ENCODE data around the gene MYLK. TPM values are rescaled to one million over a fixed set of nuclear protein-coding genes. Genes with fewer than 3 reads are reported as not detected.

MYLK gene
- polyA plus RNA-seq, 6 donors from 2014 or later, result 0.93 to 5.7 (median 2.1) TPM

DNA sequence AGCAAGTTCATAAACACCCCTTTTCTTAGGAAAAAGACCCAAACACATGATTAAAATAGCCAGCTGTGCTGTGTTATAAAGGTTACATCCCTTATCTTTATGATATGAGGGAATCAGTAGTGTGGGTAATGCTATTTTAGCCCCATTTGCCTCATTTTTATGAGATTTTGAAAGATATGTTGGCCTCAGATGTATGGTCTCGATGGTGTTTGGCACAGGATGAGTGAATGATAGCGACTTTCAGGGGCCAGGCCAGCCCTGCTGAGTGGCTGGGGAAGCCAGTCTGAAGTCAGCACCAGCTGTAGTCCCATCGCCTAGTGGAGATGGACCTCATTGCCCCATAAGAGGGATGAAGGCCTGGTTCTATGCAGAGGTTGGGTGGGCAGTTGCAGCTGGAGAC lies 194.3 kb downstream of the MYLK start:
- Mint-ChIP-seq H3K4me3 (no peak overlapping the region), H3K27ac (peak overlapping the region in 1 of 6 donors; percentile 29), H3K36me3 (no peaks in the 10 kb centered on the region), H3K9me3 (no peaks in the 10 kb centered on the region), H3K4me1 (peaks cover 0 to 10% (median 0%) of the 10 kb centered on the region in 3 donors), H3K27me3 (no peaks in the 10 kb centered on the region)
- no peak for ATAC-seq (ENCODE audit: low read depth in 2 of 2)
- no peak for DNase-seq

DNA sequence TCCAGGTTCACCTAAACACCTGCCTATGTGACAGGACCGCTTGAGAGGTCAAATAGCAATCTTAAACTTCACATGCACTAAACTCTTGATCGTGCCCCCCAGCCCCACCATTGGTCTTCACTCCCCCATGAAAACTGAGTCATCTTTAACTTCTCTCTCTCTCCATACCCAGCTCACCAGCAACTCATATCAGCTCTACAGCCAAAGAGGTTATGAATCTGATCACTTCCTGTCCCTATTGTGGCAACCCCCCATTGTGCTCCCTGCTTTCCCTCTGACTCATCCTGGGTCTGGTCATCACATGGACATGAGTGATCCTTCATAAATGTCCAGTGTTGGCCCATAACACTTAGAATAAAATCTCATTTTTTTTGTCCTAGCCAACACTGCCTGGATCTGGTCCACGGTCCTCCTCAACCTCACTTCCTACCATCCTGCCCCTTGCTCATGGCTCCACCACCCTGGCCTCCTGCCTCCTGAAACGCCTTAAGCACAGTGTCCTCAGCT lies 195.8 kb downstream of the MYLK start:
- Mint-ChIP-seq H3K27me3 (no peaks in the 10 kb centered on the region), H3K27ac (peak overlapping the region in 1 of 6 donors; percentile 25), H3K4me1 (peaks cover 0 to 10% (median 0%) of the 10 kb centered on the region in 3 donors), H3K9me3 (no peaks in the 10 kb centered on the region), H3K4me3 (peak overlapping the region in 1 of 8 donors; percentile 0), H3K36me3 (no peaks in the 10 kb centered on the region)
- no peak for DNase-seq
- ATAC-seq (ENCODE audit: low read depth in 2 of 2), result no peak

DNA sequence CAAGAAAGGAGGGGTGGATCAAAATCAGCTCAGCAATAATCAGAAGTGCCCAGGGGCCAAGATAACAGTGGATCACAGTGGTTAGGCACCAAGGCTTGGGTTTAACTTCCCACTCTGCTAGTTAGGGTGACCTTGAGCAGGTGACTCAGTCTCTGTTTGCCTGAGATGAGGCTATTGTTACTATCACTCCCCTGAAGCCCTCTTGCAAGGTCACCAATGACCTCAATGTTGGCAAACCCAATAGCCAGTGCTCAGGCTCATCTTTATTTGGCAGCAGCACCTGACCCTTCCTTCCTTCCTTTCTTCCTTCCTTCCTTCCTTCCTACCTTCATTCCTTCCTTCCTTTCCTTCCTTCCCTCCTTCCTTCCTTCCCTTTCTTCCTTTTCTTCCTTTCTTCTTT lies 196.8 kb downstream of the MYLK start:
- Mint-ChIP-seq H3K9me3 (no peaks in the 10 kb centered on the region), H3K27me3 (no peaks in the 10 kb centered on the region), H3K4me1 (peaks cover 0 to 10% (median 0%) of the 10 kb centered on the region in 3 donors), H3K27ac (no peak overlapping the region), H3K4me3 (peak overlapping the region in 1 of 8 donors; percentile 4), H3K36me3 (no peaks in the 10 kb centered on the region)
- DNase-seq (no peak), ATAC-seq (ENCODE audit: low read depth in 2 of 2) (no peak)

DNA sequence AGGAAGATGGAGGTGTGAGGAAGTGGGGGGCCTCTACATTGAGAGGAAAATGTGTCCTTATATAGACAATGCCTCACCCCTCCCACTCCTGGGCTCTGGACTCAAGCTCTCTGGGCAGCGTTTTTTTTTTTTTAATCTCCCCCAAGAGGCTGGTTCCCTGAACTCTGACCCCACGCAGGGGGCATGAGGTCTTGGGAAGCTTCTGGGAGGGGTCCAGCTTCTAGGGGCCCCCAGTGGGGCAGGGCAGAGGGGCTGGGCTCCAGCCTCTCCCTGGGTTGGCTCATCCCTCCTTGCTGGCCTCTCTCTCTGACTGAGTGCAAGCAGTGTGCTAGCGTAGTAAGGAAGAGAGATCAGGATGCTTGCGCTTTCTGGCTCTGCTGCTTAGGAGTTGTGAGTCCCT lies 197.9 kb downstream of the MYLK start:
- no peaks in the 10 kb centered on the region for H3K9me3 Mint-ChIP-seq
- peaks cover 0 to 10% (median 0%) of the 10 kb centered on the region in 3 donors for H3K4me1 Mint-ChIP-seq
- no peak overlapping the region for H3K4me3 Mint-ChIP-seq
- no peak for DNase-seq
- H3K27ac Mint-ChIP-seq, result no peak overlapping the region
- H3K36me3 Mint-ChIP-seq, result no peaks in the 10 kb centered on the region
- H3K27me3 Mint-ChIP-seq, result no peaks in the 10 kb centered on the region
- no peak for ATAC-seq (ENCODE audit: low read depth in 2 of 2)

DNA sequence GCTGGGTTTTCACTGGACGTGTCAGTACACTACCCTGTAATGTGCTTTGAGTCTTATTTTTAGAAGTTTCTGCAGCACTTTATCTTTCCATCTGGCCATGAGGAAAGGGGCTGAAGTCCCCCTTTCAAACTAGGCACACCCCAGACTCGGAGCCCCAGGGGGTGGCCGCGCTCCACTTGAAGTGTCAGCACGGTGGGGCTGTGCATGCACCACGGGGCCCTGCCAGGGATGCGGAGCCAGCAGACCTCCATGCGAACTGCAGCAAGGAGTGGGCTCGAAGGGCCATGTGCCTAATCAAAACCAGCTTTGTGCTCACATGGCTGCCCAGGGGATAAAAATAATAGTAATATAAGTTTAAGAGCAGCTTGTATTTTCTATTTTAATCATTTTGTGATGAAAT lies 198.4 kb downstream of the MYLK start:
- Mint-ChIP-seq H3K9me3 (no peaks in the 10 kb centered on the region), H3K27me3 (no peaks in the 10 kb centered on the region), H3K4me3 (no peak overlapping the region), H3K4me1 (peaks cover 0 to 10% (median 0%) of the 10 kb centered on the region in 3 donors), H3K27ac (no peak overlapping the region), H3K36me3 (no peaks in the 10 kb centered on the region)
- DNase-seq, result no peak
- ATAC-seq (ENCODE audit: low read depth in 2 of 2), result no peak

GRCh38 chr3:123684636-123685035 lies 199.5 kb downstream of the MYLK start:
- Mint-ChIP-seq H3K27ac (no peak overlapping the region), H3K9me3 (no peaks in the 10 kb centered on the region), H3K36me3 (no peaks in the 10 kb centered on the region), H3K4me1 (peaks cover 0 to 10% (median 0%) of the 10 kb centered on the region in 3 donors), H3K4me3 (no peak overlapping the region), H3K27me3 (no peaks in the 10 kb centered on the region)
- ATAC-seq (ENCODE audit: low read depth in 2 of 2) (no peak), DNase-seq (no peak)

DNA sequence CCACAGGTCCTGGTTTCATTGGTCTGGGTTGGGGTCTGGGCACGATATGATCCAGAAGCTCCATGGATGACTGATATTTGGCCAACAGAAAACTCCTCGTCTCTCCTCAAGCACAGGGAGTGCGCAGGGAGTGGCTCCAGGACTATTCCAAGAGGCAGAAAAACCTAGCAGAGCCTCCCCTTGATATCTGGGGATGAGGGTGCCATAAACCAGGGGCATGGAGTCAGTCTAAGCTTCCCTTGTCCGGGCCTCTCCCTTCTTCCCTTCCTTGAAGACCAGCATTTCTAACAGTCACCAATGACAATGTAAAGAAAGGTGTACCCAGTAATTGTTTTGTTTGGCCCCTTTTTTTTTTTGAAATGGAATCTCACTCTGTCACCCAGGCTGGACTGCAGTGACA lies 199.9 kb downstream of the MYLK start:
- no peak for DNase-seq
- Mint-ChIP-seq H3K9me3 (no peaks in the 10 kb centered on the region), H3K27ac (no peak overlapping the region), H3K27me3 (no peaks in the 10 kb centered on the region), H3K4me3 (no peak overlapping the region), H3K36me3 (no peaks in the 10 kb centered on the region), H3K4me1 (peaks cover 0 to 10% (median 0%) of the 10 kb centered on the region in 3 donors)
- no peak for ATAC-seq (ENCODE audit: low read depth in 2 of 2)

DNA sequence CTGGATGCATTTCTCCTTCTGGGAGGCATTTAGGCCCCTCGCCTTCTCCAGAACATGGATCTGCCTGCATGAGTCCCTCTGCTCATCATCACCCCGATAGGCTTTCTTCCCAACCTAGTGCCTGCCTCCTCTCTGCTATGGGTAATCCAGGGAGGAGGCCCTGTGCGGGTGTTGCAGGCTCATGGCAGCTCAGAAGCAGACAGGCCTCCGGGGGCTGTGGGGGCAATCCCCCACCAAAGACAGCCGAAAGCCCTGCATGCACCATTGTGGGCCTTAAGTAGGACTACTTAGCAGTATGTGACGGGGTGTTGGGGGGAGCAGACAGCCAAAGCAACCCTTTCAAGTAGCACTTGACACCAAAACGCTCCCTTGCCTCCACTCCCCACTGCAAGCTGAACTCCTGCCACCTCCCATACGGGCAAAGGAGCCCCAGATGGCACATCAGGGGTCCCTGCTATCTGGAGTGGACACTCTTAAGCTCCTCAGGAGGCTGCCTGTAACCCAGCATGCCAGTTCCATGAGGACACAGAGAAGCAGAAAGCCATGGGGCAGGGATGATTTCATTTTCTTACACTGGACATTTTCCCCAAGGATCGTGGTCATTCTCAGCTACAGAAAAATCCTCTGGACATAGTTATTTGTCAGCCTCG lies 200.5 kb downstream of the MYLK start:
- H3K4me1 Mint-ChIP-seq, result peaks cover 0 to 10% (median 0%) of the 10 kb centered on the region in 3 donors
- H3K36me3 Mint-ChIP-seq, result no peaks in the 10 kb centered on the region
- ATAC-seq (ENCODE audit: low read depth in 2 of 2) (no peak), DNase-seq (no peak)
- H3K27ac Mint-ChIP-seq, result peak overlapping the region in 1 of 6 donors; percentile 36
- no peaks in the 10 kb centered on the region for H3K27me3 Mint-ChIP-seq
- no peak overlapping the region for H3K4me3 Mint-ChIP-seq
- H3K9me3 Mint-ChIP-seq, result no peaks in the 10 kb centered on the region

DNA sequence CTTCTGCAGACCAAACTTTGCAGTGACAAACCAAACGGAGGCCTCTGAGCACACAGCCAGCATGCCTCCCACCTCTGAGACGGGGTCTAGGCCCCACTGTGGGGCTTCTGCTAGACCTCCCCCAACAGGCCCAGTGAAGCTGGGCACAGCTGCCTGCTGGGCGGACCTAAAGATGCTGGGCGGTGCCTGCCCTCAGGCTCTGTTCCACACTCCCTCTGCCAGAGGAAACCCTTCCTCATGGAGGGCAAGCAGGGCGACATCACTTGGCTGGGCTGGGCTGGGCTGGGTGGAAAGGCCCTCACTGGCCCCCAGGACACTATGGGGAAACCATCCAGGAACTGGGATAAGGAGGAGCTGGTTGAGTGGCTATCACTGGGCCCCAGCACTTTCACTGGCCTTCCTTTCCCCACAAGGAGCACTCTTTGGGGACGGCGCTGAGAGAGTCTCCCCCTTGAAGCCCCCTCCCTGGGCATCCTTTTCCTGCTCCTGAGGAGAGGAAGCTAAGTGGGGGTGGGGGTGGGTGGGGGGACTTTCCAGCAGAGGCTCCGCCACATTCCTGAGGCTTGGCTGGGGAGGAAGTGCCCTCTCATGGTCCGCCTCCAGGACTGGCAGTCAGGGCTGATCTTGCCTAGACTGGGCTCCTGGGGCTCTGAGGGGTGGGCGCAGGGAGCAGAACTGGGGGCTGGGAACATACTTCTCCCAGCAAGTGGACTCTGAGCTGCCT lies 201.2 kb downstream of the MYLK start:
- Mint-ChIP-seq H3K4me1 (peaks cover 0 to 7% (median 0%) of the 10 kb centered on the region in 3 donors), H3K9me3 (no peaks in the 10 kb centered on the region), H3K27me3 (peaks cover 0 to 6% (median 0%) of the 10 kb centered on the region in 3 donors), H3K4me3 (no peak overlapping the region), H3K36me3 (no peaks in the 10 kb centered on the region), H3K27ac (peak overlapping the region in 1 of 6 donors; percentile 32)
- ATAC-seq (ENCODE audit: low read depth in 2 of 2) (no peak), DNase-seq (no peak)

- no peak overlapping the region for H3K4me3 Mint-ChIP-seq
- no peak for ATAC-seq (ENCODE audit: low read depth in 2 of 2)
- H3K27me3 Mint-ChIP-seq, result peaks cover 0 to 7% (median 0%) of the 10 kb centered on the region in 3 donors
- H3K4me1 Mint-ChIP-seq, result peaks cover 0 to under 1% (median 0%) of the 10 kb centered on the region in 3 donors
- DNase-seq, result no peak
- no peak overlapping the region for H3K27ac Mint-ChIP-seq
- no peaks in the 10 kb centered on the region for H3K36me3 Mint-ChIP-seq
- H3K9me3 Mint-ChIP-seq, result no peaks in the 10 kb centered on the region
Observed at GRCh38 chr3:123682302-123682701, 201.8 kb downstream of the MYLK start.

DNA sequence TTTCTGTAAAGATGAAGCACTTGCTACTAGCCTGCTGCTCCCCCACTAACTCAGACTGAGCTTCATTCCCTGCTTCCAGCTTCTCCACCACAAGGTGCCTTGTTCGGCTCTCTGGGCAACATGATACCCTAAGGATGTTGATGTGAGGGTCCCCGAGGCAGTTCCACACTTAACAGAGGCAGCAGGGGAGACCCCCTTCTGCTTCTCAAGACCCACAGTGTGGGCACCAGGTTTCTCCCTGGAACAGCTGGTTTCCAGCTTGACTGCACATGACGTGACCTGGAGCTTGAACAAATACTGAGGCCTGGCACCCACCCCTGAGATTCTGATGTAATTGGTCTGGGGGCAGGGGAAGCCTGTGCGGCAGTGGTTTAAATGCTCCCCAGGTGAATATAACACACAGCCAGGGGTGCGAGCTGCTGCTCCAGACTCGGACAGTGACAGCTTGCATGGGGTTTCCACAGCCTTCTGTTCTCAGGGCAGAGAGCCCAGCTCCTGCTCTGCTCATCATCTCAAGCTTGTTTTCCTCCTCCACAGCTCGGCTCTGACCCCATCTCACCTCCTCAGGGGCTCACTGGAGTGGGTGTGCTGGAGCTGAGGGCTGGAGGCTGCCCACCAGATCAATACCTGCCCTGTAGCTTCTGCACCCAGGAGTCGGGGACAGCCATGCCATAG lies 204.3 kb downstream of the MYLK start:
- ATAC-seq (ENCODE audit: low read depth in 2 of 2) (no peak), DNase-seq (no peak)
- Mint-ChIP-seq H3K4me1 (no peaks in the 10 kb centered on the region), H3K9me3 (no peaks in the 10 kb centered on the region), H3K27me3 (peaks cover 0 to 7% (median 0%) of the 10 kb centered on the region in 3 donors), H3K36me3 (no peaks in the 10 kb centered on the region), H3K27ac (peak overlapping the region in 1 of 6 donors; percentile 50), H3K4me3 (no peak overlapping the region)

DNA sequence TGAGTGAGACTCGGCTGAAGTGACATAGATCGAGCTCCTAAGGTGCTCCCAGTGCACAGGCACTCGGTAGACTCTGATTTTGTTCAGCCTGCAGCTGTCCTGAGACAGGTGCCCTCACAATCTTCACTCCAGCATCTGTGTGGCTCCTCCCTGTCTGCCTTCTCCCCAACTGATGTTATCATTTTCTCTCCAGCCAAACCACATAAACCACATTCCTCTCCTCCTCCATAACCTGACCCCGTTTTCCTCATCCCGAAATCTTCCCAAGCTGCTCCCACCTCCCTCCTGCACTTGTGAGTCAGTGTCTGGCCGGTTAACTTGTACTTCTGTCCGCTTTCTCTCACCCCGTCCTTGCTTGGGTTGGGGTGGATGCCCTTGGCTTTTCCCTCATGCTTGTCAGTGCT lies 206.0 kb downstream of the MYLK start:
- Mint-ChIP-seq H3K4me1 (no peaks in the 10 kb centered on the region), H3K27me3 (peaks cover 0 to 20% (median 5%) of the 10 kb centered on the region in 3 donors), H3K27ac (no peak overlapping the region), H3K9me3 (no peaks in the 10 kb centered on the region), H3K4me3 (no peak overlapping the region), H3K36me3 (no peaks in the 10 kb centered on the region)
- DNase-seq (no peak), ATAC-seq (ENCODE audit: low read depth in 2 of 2) (no peak)

DNA sequence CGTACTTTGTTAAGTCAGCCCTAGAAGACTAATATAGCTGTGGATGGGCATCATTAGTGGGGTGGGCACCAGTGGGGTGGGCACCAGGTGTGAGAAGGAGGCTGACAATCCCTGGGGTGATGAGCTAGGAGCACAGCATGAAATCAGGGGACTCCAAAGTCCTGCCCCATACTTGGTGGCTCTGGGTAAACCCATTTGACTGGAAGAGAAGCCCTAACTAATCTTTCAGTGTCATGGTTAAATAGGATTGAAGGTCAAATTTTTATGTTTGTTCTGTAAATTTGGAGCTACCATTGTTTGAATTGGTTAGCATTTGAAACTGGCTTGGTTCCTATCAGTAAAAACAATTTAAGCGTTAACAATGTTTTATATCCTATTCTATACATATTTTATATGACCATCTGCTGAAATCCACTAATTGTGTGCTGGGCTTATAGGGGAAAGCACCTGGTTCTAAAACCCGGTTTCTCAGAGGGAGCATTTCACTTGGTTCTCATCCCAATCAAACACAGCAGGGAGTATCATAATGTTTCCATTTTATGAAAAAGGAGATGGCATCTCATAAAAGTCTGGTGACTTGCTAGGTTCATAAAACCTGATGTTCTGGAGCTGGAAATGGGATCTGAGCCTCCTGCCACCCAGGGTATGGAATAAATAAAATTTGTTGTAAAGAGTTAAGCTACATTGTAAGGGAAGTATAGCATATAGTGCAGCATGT lies 211.5 kb downstream of the MYLK start:
- Mint-ChIP-seq H3K4me1 (peaks cover 13 to 20% (median 19%) of the 10 kb centered on the region in 3 donors), H3K36me3 (no peaks in the 10 kb centered on the region), H3K4me3 (no peak overlapping the region), H3K9me3 (peaks cover 0 to 5% (median 0%) of the 10 kb centered on the region in 7 donors), H3K27me3 (peaks cover 0 to 40% (median 5%) of the 10 kb centered on the region in 3 donors), H3K27ac (no peak overlapping the region)
- DNase-seq (no peak), ATAC-seq (ENCODE audit: low read depth in 2 of 2) (no peak)

Data from naive B cell (primary cell).